Fibroblast of lung (primary cell): ENCODE results near the gene IRF9. TPM values are rescaled to one million over a fixed set of nuclear protein-coding genes. Genes with fewer than 3 reads are reported as not detected.
A peak's percentile ranks its signal among the peaks of the same experiment; 100 is the strongest.

ENCODE experiments used
- DNase-seq, 2 donors: peaks; one replicate each; pipeline versions ENCODE4 v3.0.0 to v3.0.0-alpha.2; 2010; ENCODE audit warnings: low read depth in 2 of 2
- H2AFZ ChIP-seq: 2 replicates; pipeline ENCODE4 v1.5.1; 2012; ENCODE audit warnings: low read length, control low read depth, inconsistent platforms
- H3K27ac ChIP-seq: 2 replicates; pipeline ENCODE4 v1.5.1; 2011; ENCODE audit warnings: low read length, control low read depth; ENCODE audit not compliant: insufficient read depth
- H3K27me3 ChIP-seq: 2 replicates; pipeline ENCODE4 v1.5.1; 2011; ENCODE audit warnings: mild to moderate bottlenecking, low read length; ENCODE audit not compliant: control insufficient read depth, insufficient read depth
- H3K36me3 ChIP-seq: 2 replicates; pipeline ENCODE4 v1.5.1; 2011; ENCODE audit warnings: low read length; ENCODE audit not compliant: control insufficient read depth, insufficient read depth
- H3K4me1 ChIP-seq: 2 replicates; pipeline ENCODE4 v1.5.1; 2011; ENCODE audit warnings: low read length; ENCODE audit not compliant: control insufficient read depth, insufficient read depth; ENCODE audit errors: extremely low read depth
- H3K4me2 ChIP-seq: 2 replicates; pipeline ENCODE4 v1.5.1; 2011; ENCODE audit warnings: low read length, control low read depth; ENCODE audit not compliant: insufficient read depth; ENCODE audit errors: extremely low read depth
- H3K4me3 ChIP-seq, 4 experiments: fragments of 200-600 bp in 1 of 4; sonication (generic) in 1 of 4; replicated peaks in 1 of 4; 2 replicates each; pipeline ENCODE4 v1.5.1; 2011 to 2016; ENCODE audit warnings: low read length in 4 of 4, low read depth in 3 of 4, mild to moderate bottlenecking in 3 of 4, control low read depth in 2 of 4, inconsistent platforms in 1 of 4, mixed read lengths in 1 of 4; ENCODE audit not compliant: insufficient read depth in 1 of 4; ENCODE audit errors: control extremely low read depth in 1 of 4
- H3K79me2 ChIP-seq: 2 replicates; pipeline ENCODE4 v1.5.1; 2012; ENCODE audit warnings: mild to moderate bottlenecking, low read length, inconsistent platforms; ENCODE audit not compliant: control insufficient read depth, insufficient read depth
- H3K9ac ChIP-seq: 2 replicates; pipeline ENCODE4 v1.5.1; 2011; ENCODE audit warnings: mild to moderate bottlenecking, low read length, control low read depth; ENCODE audit not compliant: insufficient read depth
- H3K9me3 ChIP-seq: 2 replicates; pipeline ENCODE4 v1.5.1; 2012; ENCODE audit warnings: low read depth, low read length; ENCODE audit not compliant: control insufficient read depth, insufficient read depth
- H4K20me1 ChIP-seq: 2 replicates; pipeline ENCODE4 v1.5.1; 2011; ENCODE audit warnings: low read length; ENCODE audit not compliant: control insufficient read depth, insufficient read depth; ENCODE audit errors: extremely low read depth
- CTCF ChIP-seq, 2 donors: IDR thresholded peaks in 1 of 2; conservative IDR thresholded peaks in 1 of 2; 1 replicate in 1 of 2; 2 replicates in 1 of 2; pipeline ENCODE4 v1.5.1; 2011 to 2012; ENCODE audit warnings: low read length in 2 of 2, control low read depth in 1 of 2, inconsistent platforms in 1 of 2, low read depth in 1 of 2, mild to moderate bottlenecking in 1 of 2
- EZH2 ChIP-seq: IDR thresholded peaks from 2 replicates; pipeline ENCODE4 v1.5.1; 2012; ENCODE audit warnings: low read length, control low read depth, mild to moderate bottlenecking; ENCODE audit errors: missing control alignments
- polyA plus RNA-seq, 2 donors: library from polyadenylated mRNA; depleted of rRNA in 1 of 2; stranded (reverse) in 1 of 2; unstranded in 1 of 2; fragments of >200 nt; gene quantifications; 2 replicates each; pipeline ENCODE4 v1.2.1, GENCODE V29; 2011 to 2012; ENCODE audit warnings: missing spikeins in 1 of 2
- total RNA-seq: library from RNA; depleted of rRNA; stranded (reverse); fragments of >200 nt; gene quantifications from 2 replicates; pipeline ENCODE4 v1.2.1, GENCODE V29; 2014

IRF9 gene
- total and polyA plus RNA-seq, 2 donors (not counting 1 experiment from before 2014, with no cell fraction given) = 79.9 to 142 TPM

GRCh38 chr14:24157331-24157730 lies 3.7 kb upstream of the IRF9 start:
- Histone ChIP-seq H3K9ac (no peak overlapping the region), H3K27me3 (no peaks in the 10 kb centered on the region), H4K20me1 (no peaks in the 10 kb centered on the region), H3K36me3 (peaks cover 19% of the 10 kb centered on the region), H3K79me2 (peaks cover 12% of the 10 kb centered on the region), H2AFZ (no peak overlapping the region), H3K4me3 (no peak overlapping the region), H3K9me3 (no peaks in the 10 kb centered on the region), H3K4me2 (no peak overlapping the region), H3K27ac (no peak overlapping the region), H3K4me1 (peaks cover 9% of the 10 kb centered on the region)
- TF ChIP-seq CTCF (conservative IDR thresholded peaks at IDR 0.05 in 1 of 2, IDR thresholded peaks at IDR 0.05 in 1 of 2; ENCODE audit: low read depth in 1 of 2, low read length in 2 of 2) (no peak), EZH2 (no peak)
- DNase-seq = no peak

- H3K4me1 ChIP-seq = peaks cover 10% of the 10 kb centered on the region
- H4K20me1 ChIP-seq = no peaks in the 10 kb centered on the region
- TF ChIP-seq EZH2 (no peak), CTCF (conservative IDR thresholded peaks at IDR 0.05 in 1 of 2, IDR thresholded peaks at IDR 0.05 in 1 of 2; ENCODE audit: low read depth in 1 of 2, low read length in 2 of 2) (no peak)
- H3K4me2 ChIP-seq = no peak overlapping the region
- H3K36me3 ChIP-seq = peaks cover 36% of the 10 kb centered on the region
- no peak overlapping the region for H3K27ac ChIP-seq
- H2AFZ ChIP-seq = no peak overlapping the region
- no peak overlapping the region for H3K9ac ChIP-seq
- no peaks in the 10 kb centered on the region for H3K27me3 ChIP-seq
- no peak for DNase-seq
- H3K9me3 ChIP-seq = no peaks in the 10 kb centered on the region
- H3K79me2 ChIP-seq = peaks cover 19% of the 10 kb centered on the region
- H3K4me3 ChIP-seq = no peak overlapping the region
Measured at GRCh38 chr14:24159777-24160498, 1.1 kb upstream of the IRF9 start.

- peaks cover 40% of the 10 kb centered on the region for H3K36me3 ChIP-seq
- H3K27ac ChIP-seq = peak overlapping the region; percentile 91
- H3K4me2 ChIP-seq = no peak overlapping the region
Measured at GRCh38 chr14:24160499-24160849, 591 bp upstream of the IRF9 start.

More at GRCh38 chr14:24160499-24160849, 591 bp upstream of the IRF9 start:
- DNase-seq = no peak
- Histone ChIP-seq H3K9me3 (no peaks in the 10 kb centered on the region), H2AFZ (no peak overlapping the region), H3K27me3 (no peaks in the 10 kb centered on the region), H3K4me3 (no peak overlapping the region), H3K9ac (no peak overlapping the region), H3K79me2 (peaks cover 19% of the 10 kb centered on the region), H3K4me1 (peaks cover 10% of the 10 kb centered on the region), H4K20me1 (no peaks in the 10 kb centered on the region)
- no peak for TF ChIP-seq EZH2
